Measurements from ENCODE around the gene C10orf90.
A peak's percentile ranks its signal among the peaks of the same experiment; 100 is the strongest.

The C10orf90 gene

GRCh38 chr10:126629925-126630624 is 40.4 kb downstream of the C10orf90 start:
- DNase-seq (ENCODE audit: low spot score) = no peak

GRCh38 chr10:126628746-126629145 is 41.7 kb downstream of the C10orf90 start:
- no peak for DNase-seq (ENCODE audit: low spot score)

GRCh38 chr10:126621846-126622245 is 48.6 kb downstream of the C10orf90 start:
- no peak for DNase-seq (ENCODE audit: low spot score)

DNA sequence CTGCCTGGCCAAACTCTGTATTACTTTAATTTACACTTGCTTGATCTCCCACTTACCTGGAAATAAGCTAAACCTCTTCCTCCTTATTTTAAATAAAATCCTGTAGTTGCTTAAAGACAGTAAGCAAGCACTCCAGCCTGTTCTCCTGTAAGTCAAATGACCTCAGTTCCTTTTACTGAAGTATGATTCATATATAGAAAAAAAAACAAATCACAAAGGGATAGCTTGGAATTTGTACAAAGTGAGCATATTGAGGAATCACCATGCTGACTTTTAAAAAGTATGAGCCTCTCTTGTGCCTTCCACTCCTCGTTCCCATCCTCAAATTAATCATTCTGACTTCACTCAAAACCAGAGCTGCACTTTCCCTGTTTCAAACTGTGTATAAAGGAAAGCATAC is 52.0 kb downstream of the C10orf90 start:
- no peak for DNase-seq (ENCODE audit: low spot score)

- no peak for DNase-seq (ENCODE audit: low spot score)
These were observed 52.8 kb downstream of the C10orf90 start for GRCh38 chr10:126617733-126618132.

DNA sequence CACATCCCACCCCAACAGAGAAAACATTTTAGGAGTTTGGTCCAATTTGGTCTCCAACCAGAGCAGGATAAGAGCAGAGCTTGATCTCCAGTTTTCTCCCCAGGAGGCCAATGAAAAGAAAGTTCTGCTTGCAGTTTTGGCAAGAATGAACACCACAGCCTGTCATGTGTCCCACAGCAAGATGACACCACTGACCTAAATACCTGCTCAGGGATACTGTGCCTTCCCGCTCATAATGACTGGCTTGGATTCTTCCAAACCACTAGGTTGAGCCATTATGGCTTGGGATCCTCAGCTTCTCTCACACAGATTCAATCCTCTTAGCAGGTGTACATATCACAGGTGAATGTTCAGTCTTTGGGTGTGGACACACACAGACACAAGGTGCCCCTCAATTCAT is 53.3 kb downstream of the C10orf90 start:
- no peak for DNase-seq (ENCODE audit: low spot score)

- DNase-seq (ENCODE audit: low spot score) = no peak
These were observed 53.8 kb downstream of the C10orf90 start for GRCh38 chr10:126616737-126617136.

- DNase-seq (ENCODE audit: low spot score) = no peak
These were observed 59.2 kb downstream of the C10orf90 start for GRCh38 chr10:126611303-126611702.

DNA sequence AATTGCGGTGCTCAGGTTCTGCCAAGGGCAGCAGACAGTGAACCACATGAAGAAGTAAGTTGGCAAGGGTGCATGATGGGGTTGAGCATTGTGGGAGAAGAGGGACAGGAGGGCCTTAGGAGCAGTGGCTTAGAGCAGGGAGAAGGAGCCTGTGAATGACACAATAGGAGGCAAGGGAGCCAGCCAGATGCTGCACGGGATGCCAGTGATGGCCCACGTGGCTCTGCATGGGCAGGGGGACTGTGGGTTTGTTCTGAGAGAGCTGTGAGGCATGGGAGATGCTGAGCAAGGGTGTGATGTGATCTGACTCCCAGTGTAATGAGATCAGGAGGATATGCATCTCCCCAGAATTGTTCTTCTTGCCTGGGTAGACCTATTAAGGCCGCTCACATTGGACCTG is 60.9 kb downstream of the C10orf90 start:
- DNase-seq (ENCODE audit: low spot score) = no peak

GRCh38 chr10:126599949-126600682 is 70.4 kb downstream of the C10orf90 start:
- DNase-seq (ENCODE audit: low spot score) = peak; percentile 30

- DNase-seq (ENCODE audit: low spot score) = peak; percentile 78
These were observed 72.5 kb downstream of the C10orf90 start for GRCh38 chr10:126598009-126598408.

DNA sequence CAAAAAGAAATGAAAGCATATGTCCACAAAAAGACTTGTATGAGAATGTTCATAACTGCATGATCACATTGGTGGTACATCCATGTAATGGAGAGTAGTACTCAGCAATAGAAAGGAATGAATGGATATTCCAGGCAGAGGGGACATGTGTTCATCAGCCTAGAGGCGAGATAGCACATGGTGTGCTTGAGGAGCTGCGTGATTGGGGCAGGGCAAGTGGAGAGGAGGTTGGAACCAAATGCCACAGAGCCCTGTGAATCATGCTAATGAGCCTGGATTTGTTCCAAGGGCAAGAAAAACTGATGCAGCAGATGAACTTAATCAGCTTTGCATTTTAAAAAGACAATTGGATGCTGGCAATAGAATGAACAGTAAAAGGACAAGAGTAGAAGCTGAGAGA is 73.3 kb downstream of the C10orf90 start:
- no peak for DNase-seq (ENCODE audit: low spot score)

- DNase-seq (ENCODE audit: low spot score) = no peak
These were observed 73.9 kb downstream of the C10orf90 start for GRCh38 chr10:126596472-126597016.

GRCh38 chr10:126595160-126595559 is 75.3 kb downstream of the C10orf90 start:
- no peak for DNase-seq (ENCODE audit: low spot score)

DNA sequence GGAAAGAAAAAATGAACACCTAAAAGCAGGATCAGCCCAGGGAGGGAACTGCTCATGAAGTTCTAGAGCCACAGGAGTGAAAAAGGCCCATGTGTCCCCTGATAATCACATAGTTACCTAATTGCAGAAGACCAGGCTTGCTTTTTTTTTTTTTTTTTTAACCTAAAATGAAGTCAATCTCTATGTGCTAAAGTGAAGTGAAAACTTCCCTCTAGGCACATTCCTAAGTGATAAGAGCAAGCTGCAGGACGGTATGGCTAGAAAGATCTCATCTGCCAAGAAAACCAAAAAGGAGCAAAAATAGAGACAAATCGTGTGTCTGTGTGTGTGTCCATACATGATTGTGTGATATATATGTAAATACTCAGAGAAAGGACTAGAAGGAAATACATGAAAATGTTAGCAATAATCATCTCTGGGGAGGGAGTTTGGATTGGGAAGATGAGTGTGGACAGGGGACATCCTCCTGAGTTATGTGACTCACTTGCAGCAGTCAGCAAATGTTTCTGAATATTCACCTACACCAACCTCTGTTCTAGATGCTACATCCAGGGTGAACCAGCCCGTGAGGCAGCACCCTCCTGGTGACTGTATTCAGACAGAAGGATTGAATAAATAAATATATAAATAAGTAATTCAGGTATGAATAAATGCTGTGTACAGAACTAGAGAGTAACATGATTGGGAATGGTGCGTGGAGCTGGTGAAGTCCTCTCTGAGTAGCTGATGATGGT is 76.4 kb downstream of the C10orf90 start:
- no peak for DNase-seq (ENCODE audit: low spot score)

DNA sequence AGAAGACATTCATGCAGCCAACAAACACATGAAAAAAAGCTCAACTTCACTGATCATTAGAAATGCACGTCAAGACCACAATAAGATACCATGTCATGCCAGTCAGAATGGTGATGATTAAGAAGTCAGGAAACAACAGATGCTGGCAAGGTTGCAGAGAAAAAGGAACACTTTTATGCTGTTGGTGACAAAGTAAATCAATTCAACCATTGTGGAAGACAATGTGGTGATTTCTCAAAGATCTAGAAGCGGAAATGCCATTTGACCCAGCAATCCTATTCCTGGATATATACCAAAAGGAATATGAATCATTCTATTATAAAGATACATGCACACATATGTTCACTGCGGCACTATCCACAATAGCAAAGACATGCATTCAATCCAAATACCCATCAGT is 77.6 kb downstream of the C10orf90 start:
- DNase-seq (ENCODE audit: low spot score) = no peak

DNA sequence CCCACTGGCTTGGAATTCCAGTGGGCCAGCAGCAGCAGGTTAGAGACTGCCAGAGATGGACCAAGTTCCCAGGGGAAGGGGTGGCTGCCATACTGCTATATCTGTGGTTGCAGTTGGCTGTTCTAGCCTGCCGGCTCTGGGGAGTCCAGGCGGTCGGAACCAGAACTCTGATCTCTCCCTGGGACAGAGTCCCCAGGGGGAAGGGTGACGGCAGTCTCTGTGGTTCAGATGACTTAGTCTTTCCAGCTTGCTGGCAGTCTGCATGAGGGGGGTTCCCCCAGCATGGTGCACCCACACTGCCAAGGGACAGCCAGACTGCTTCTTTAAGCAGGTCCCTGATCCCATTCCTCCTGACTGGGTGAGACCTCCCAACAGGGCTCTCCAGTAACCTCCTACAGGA is 82.5 kb downstream of the C10orf90 start:
- DNase-seq (ENCODE audit: low spot score) = no peak

DNA sequence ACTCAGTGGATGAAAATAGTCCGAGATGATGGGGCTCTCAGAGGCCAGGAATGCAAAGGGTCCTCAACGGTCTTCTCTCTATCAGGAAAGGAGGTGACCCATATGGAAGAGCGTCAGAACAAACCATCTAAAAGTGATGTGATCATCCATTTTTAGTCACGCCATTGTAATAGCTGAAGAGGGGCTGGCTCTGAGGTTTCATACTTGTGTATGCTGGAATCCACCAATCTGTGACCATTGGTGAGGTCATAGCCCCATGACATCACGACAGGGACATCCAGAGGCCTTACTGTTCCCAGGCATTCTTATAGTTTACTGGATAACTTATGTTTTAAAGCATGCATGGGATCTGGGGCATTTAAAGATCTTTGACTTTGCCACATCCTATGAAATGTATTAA is 83.6 kb downstream of the C10orf90 start:
- no peak for DNase-seq (ENCODE audit: low spot score)

GRCh38 chr10:126586128-126586527 is 84.4 kb downstream of the C10orf90 start:
- DNase-seq (ENCODE audit: low spot score) = no peak

DNA sequence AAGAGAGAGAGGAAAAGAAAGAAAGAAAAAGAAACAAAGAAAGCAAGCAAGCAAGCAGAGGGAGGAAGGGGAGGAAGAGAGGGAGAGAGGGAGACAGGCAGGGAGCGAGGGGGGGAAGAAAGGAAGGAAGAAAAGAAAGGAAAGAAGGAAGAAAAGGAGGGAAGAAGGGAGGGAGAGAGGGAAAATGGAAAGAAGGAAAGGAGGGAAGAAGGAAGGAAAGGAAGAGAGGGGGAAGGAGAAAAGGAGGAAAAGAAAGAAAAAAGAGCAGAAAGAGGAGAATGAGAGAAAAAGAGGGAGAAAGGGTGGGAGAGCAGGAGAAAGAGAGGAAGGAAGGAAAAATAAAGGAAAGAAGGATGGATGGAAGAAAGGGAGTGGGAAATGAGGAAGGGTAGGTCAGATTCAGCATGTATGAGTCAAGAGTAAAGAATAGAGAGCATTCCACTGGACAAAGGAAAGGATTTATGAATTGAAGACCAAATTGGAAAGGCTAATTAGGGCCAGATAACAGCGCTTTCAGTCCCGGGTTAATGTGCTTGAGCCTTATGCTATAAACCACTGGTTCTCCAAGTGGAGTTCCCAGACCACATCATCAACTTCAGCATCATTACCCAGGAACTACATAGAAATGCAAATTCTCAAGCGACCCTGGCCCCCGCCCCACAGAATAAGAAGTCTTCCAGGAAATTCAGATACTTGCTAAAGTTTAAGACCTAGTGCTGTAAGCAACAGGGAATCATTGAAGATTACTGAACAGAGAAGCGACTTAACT is 85.1 kb downstream of the C10orf90 start:
- no peak for DNase-seq (ENCODE audit: low spot score)

DNA sequence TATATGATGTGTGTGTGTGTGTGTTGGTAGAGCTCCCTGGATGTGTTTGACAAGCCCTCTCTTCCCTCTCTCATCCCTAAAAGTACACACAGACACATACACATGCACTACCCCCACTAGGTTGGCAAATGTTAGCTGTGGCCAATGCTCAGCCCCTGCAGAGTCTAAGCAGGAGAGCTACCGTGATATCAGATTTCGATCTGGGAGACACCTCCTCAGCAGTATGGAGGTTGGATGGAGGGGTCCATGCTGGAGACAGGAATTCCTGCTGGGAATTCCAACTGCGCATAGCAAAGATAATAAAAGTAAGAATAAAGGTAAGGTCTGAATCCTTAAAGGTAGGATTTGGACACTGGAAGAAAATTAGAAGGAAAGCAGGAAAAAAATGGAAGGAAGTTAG is 85.7 kb downstream of the C10orf90 start:
- no peak for DNase-seq (ENCODE audit: low spot score)
